Large intestine (tissue), 12 donors: Measurements from ENCODE around the gene UBQLN4. TPM values are rescaled to one million over a fixed set of nuclear protein-coding genes. Genes with fewer than 3 reads are reported as not detected.

Experiments used
- DNase-seq, 2 donors: peaks; one replicate each; pipeline versions ENCODE4 v3.0.0 to v3.0.0-alpha.2; 2013
- H3K27ac ChIP-seq: one replicate; pipeline ENCODE4 v1.5.1; 2013; ENCODE audit warnings: low read length
- H3K27me3 ChIP-seq: 2 replicates; pipeline ENCODE4 v1.6.1; 2013; ENCODE audit warnings: low read length; ENCODE audit not compliant: control insufficient read depth, insufficient read depth
- H3K36me3 ChIP-seq: 2 replicates; pipeline ENCODE4 v1.6.1; 2013; ENCODE audit warnings: low read length; ENCODE audit not compliant: control insufficient read depth, insufficient read depth
- H3K4me1 ChIP-seq: one replicate; pipeline ENCODE4 v1.6.1; 2013; ENCODE audit warnings: low read length; ENCODE audit not compliant: control insufficient read depth, insufficient read depth
- H3K4me3 ChIP-seq: one replicate; pipeline ENCODE4 v1.5.1; 2013; ENCODE audit warnings: low read length
- H3K9me3 ChIP-seq: one replicate; pipeline ENCODE4 v1.6.1; 2013; ENCODE audit warnings: mild to moderate bottlenecking, low read depth, low read length, moderate library complexity; ENCODE audit not compliant: control insufficient read depth
- WGBS: methylation state at CpG from one replicate; pipeline ENCODE4 v1.1.5; 2013; ENCODE audit warnings: low lambda C conversion rate; ENCODE audit not compliant: insufficient coverage; 5-methylcytosine and 5-hydroxymethylcytosine counted together
- long read RNA-seq, 11 donors: transcript quantifications; one replicate each; lab custom pipeline, GENCODE V29; 2026
- polyA plus RNA-seq: library from polyadenylated mRNA; unstranded; fragments of 120-200 nt; gene quantifications from one replicate; pipeline ENCODE4 v1.2.1, GENCODE V29; 2013

UBQLN4 gene
- 43.9 TPM for polyA plus RNA-seq
- long read RNA-seq, donor 1, partial matches to known transcripts = 0 of 1 reads
- long read RNA-seq, donor 1, other reads (novel, unspliced or antisense) = 0 of 1 reads
- long read RNA-seq, donor 2, transcript UBQLN4-201 (11 exons, 3,576 nt) = major isoform, 7 of 7 reads
- long read RNA-seq, donor 2, partial matches to known transcripts = 0 of 7 reads
- long read RNA-seq, donor 2, other reads (novel, unspliced or antisense) = 0 of 7 reads
- long read RNA-seq, donor 3 = 0 reads
- long read RNA-seq, donor 4 = 0 reads
- long read RNA-seq, donor 5, partial matches to known transcripts = 0 of 2 reads
- long read RNA-seq, donor 5, other reads (novel, unspliced or antisense) = 0 of 2 reads
- long read RNA-seq, donor 6, partial matches to known transcripts = 23 of 25 reads
- long read RNA-seq, donor 6, other reads (novel, unspliced or antisense) = 0 of 25 reads
- long read RNA-seq, donor 7, partial matches to known transcripts = 0 of 1 reads
- long read RNA-seq, donor 7, other reads (novel, unspliced or antisense) = 0 of 1 reads
- long read RNA-seq, donor 8, partial matches to known transcripts = 6 of 10 reads
- long read RNA-seq, donor 8, other reads (novel, unspliced or antisense) = 0 of 10 reads
- long read RNA-seq, donor 9, partial matches to known transcripts = 14 of 16 reads
- long read RNA-seq, donor 9, other reads (novel, unspliced or antisense) = 0 of 16 reads
- long read RNA-seq, donor 10, transcript UBQLN4-201 (11 exons, 3,576 nt) = major isoform, 6 of 21 reads
- long read RNA-seq, donor 10, partial matches to known transcripts = 15 of 21 reads
- long read RNA-seq, donor 10, other reads (novel, unspliced or antisense) = 0 of 21 reads
- long read RNA-seq, donor 11 = 0 reads

- Histone ChIP-seq H3K36me3 (peaks cover 34% of the 10 kb centered on the region), H3K27me3 (no peaks in the 10 kb centered on the region), H3K4me3 (peak within 1 kb of the TSS; percentile 94), H3K27ac (peak within 1 kb of the TSS; percentile 98), H3K9me3 (no peaks in the 10 kb centered on the region), H3K4me1 (peaks cover 15% of the 10 kb centered on the region)
- no CpG with 5 or more reads among the region's 49 CpGs for WGBS
- DNase-seq = peak; percentile 81 to 91
These were observed at the start of gene UBQLN4 for GRCh38 chr1:156053768-156054499. Gene UBQLN4 (minus strand): TSS chr1:156053798. CDS start chr1:156053701, 97 bp downstream.

- H3K36me3 ChIP-seq = no peaks in the 10 kb centered on the region
- peaks cover 65% of the 10 kb centered on the region for H3K4me1 ChIP-seq
- no peaks in the 10 kb centered on the region for H3K27me3 ChIP-seq
- no CpG with 5 or more reads among the region's 16 CpGs for WGBS
- H3K27ac ChIP-seq = peak overlapping the region; percentile 83
- peak; percentile 82 to 87 for DNase-seq
- H3K4me3 ChIP-seq = no peak overlapping the region
- no peaks in the 10 kb centered on the region for H3K9me3 ChIP-seq
These were observed 49.3 kb upstream of the UBQLN4 start for GRCh38 chr1:156102633-156103511.

- no CpG with 5 or more reads among the region's 6 CpGs for WGBS
- H3K9me3 ChIP-seq = no peaks in the 10 kb centered on the region
- peaks cover 64% of the 10 kb centered on the region for H3K4me1 ChIP-seq
- no peaks in the 10 kb centered on the region for H3K27me3 ChIP-seq
- H3K36me3 ChIP-seq = no peaks in the 10 kb centered on the region
- H3K27ac ChIP-seq = no peak overlapping the region
- DNase-seq = no peak
- H3K4me3 ChIP-seq = no peak overlapping the region
These were observed 48.3 kb upstream of the UBQLN4 start for GRCh38 chr1:156101880-156102279.

- no CpG with 5 or more reads among the region's 4 CpGs for WGBS
- H3K9me3 ChIP-seq = no peaks in the 10 kb centered on the region
- no peaks in the 10 kb centered on the region for H3K36me3 ChIP-seq
- no peak overlapping the region for H3K27ac ChIP-seq
- no peaks in the 10 kb centered on the region for H3K27me3 ChIP-seq
- DNase-seq = no peak
- no peak overlapping the region for H3K4me3 ChIP-seq
- peaks cover 64% of the 10 kb centered on the region for H3K4me1 ChIP-seq
These were observed 46.8 kb upstream of the UBQLN4 start for GRCh38 chr1:156100205-156100995.

GRCh38 chr1:156099282-156099681, 45.7 kb upstream of the UBQLN4 start:
- Histone ChIP-seq H3K27me3 (no peaks in the 10 kb centered on the region), H3K4me1 (peaks cover 52% of the 10 kb centered on the region), H3K9me3 (no peaks in the 10 kb centered on the region), H3K27ac (no peak overlapping the region), H3K4me3 (no peak overlapping the region), H3K36me3 (no peaks in the 10 kb centered on the region)
- no CpG with 5 or more reads among the region's 3 CpGs for WGBS
- DNase-seq = no peak

- Histone ChIP-seq H3K4me3 (no peak overlapping the region), H3K9me3 (no peaks in the 10 kb centered on the region), H3K4me1 (peaks cover 47% of the 10 kb centered on the region), H3K36me3 (peaks cover 3% of the 10 kb centered on the region), H3K27me3 (no peaks in the 10 kb centered on the region), H3K27ac (no peak overlapping the region)
- no CpG with 5 or more reads among the region's 2 CpGs for WGBS
- DNase-seq = no peak
These were observed 45.2 kb upstream of the UBQLN4 start for GRCh38 chr1:156098784-156099183.

- Histone ChIP-seq H3K4me1 (peaks cover 36% of the 10 kb centered on the region), H3K36me3 (peaks cover 4% of the 10 kb centered on the region), H3K4me3 (no peak overlapping the region), H3K27me3 (no peaks in the 10 kb centered on the region), H3K27ac (no peak overlapping the region), H3K9me3 (no peaks in the 10 kb centered on the region)
- no CpG with 5 or more reads among the region's 9 CpGs for WGBS
- DNase-seq = no peak
These were observed 44.0 kb upstream of the UBQLN4 start for GRCh38 chr1:156097499-156098178.

GRCh38 chr1:156096640-156097391, 43.2 kb upstream of the UBQLN4 start:
- no CpG with 5 or more reads among the region's 14 CpGs for WGBS
- Histone ChIP-seq H3K27me3 (no peaks in the 10 kb centered on the region), H3K36me3 (peaks cover 4% of the 10 kb centered on the region), H3K4me3 (no peak overlapping the region), H3K27ac (peak overlapping the region; percentile 40), H3K9me3 (no peaks in the 10 kb centered on the region), H3K4me1 (peaks cover 28% of the 10 kb centered on the region)
- DNase-seq = peak; percentile 76 to 77
